Skin epidermis (tissue), 12 donors: ENCODE data around the gene SIDT1.
A peak's percentile ranks its signal among the peaks of the same experiment; 100 is the strongest.

Experiments
- H3K27ac ChIP-seq, 21 experiments: fragments of 200-600 bp; sonication (generic) in 11 of 21; one replicate each; pipeline ENCODE4 v1.5.0; 2020; ENCODE audit warnings: mild to moderate bottlenecking in 3 of 21, inconsistent platforms in 2 of 21, moderate library complexity in 2 of 21
- H3K4me3 ChIP-seq, 7 experiments: fragments of 200-600 bp; sonication (generic) in 2 of 7; one replicate each; pipeline ENCODE4 v1.5.0; 2020; ENCODE audit warnings: inconsistent platforms in 2 of 7, mild to moderate bottlenecking in 2 of 7, moderate library complexity in 1 of 7

SIDT1 gene

DNA sequence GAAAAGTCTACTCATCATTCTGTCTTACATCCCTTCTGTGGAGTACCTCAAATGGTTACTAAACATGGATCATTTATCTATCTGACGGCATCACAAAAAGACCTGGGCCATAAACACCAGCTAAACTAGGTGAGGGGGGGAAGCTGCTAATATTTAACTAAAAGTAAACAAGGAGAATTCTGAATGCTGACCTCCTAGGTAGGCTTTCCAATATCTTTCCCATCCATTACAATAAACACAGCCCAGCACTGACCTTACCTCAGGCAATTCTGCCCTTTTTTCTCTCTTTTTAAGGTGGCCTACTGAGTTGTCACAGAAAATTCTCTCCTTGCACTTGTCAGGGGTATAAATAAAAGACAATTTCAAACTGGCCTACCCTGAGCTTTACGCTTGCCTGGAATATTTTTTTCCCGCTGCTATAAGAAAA, 131.0 kb downstream of the SIDT1 start:
- H3K27ac ChIP-seq = no peak overlapping the region
- no peak overlapping the region for H3K4me3 ChIP-seq

DNA sequence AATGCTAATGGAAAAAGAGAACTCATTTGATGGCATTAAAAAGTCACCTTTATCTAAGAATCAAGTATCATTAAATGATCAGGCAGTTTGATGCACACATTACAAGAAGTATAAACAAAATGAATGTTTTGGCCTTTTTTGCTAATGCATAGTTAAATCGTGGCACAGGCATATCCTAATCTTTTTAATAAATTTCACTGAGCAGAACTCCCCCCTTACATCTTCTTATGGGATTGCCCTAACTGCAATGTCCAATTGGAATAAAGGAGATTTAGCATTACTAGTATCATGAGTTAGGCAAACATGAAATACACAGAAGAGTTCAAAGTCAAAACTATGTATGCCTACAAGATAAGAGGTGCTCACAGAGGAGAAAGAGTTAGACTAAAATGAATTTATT, 131.4 kb downstream of the SIDT1 start:
- Histone ChIP-seq H3K4me3 (no peak overlapping the region), H3K27ac (no peak overlapping the region)

- H3K4me3 ChIP-seq = no peak overlapping the region
- H3K27ac ChIP-seq = no peak overlapping the region
These were observed 132.3 kb downstream of the SIDT1 start for GRCh38 chr3:113664523-113665094.

- no peak overlapping the region for H3K4me3 ChIP-seq
- no peak overlapping the region for H3K27ac ChIP-seq
These were observed 135.7 kb downstream of the SIDT1 start for GRCh38 chr3:113668015-113668414.

DNA sequence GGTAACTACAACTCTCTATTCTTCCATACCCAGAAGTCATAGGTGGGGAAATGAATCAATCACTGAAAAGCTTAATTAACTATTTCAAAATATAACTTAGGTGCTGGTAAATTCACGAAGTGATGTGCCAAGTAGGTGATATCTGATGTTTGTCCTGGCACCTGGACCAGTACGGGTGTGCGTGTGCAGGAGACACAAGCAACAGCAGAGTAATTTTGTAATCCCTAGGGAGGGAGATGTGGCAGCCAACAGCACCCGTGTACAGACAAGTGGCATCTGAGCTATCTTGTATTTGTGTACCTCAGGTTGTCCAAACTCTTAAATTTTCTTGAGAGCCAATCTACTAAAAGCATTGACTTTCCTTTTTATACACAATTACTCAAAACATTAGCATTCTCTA, 141.2 kb downstream of the SIDT1 start:
- no peak overlapping the region for H3K27ac ChIP-seq
- no peak overlapping the region for H3K4me3 ChIP-seq

GRCh38 chr3:113676261-113676660, 143.9 kb downstream of the SIDT1 start:
- Histone ChIP-seq H3K4me3 (no peak overlapping the region), H3K27ac (peak overlapping the region in 1 of 21 experiments; percentile 13)

DNA sequence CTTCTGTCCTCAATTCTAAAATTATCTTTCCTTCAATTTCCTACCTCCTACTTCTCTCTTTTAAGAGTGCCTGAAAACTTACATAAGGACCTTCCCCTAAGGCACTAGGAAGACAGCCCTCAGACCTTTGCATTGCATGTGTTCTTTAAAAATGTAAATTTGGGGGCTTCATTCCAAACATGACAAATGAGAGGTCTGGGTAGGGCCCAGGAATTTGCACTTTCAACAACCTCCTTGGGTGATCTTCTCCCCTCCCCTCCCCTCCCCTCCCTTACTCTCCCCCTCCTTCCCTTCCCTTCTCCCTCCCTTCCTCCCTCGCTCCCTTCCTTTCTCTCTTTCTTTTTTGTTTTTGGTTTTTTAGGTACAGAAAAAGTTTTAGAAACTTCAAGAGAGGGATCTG, 145.4 kb downstream of the SIDT1 start:
- no peak overlapping the region for H3K27ac ChIP-seq
- no peak overlapping the region for H3K4me3 ChIP-seq

GRCh38 chr3:113678773-113679172, 146.4 kb downstream of the SIDT1 start:
- no peak overlapping the region for H3K4me3 ChIP-seq
- no peak overlapping the region for H3K27ac ChIP-seq
